ENCODE data around the gene NAA80. TPM values are rescaled to one million over a fixed set of nuclear protein-coding genes. Genes with fewer than 3 reads are reported as not detected.

NAA80 gene
- total and polyA plus RNA-seq, 10 of the 15 experiments (the other 5 are each of a cell fraction or from before 2014, with no cell fraction given), result 0.48 to 12.7 (median 6.7) TPM

- H3K4me3 ChIP-seq, result peak overlapping the region; percentile 96
- peaks cover 1 to 6% of the 10 kb centered on the region in 2 experiments for H3K36me3 ChIP-seq (ENCODE audit: control insufficient read depth in 2 of 2, insufficient read depth in 2 of 2, low read length in 1 of 2)
- no TSS peak for BruUV-seq (replicated peaks)
- H4K20me1 ChIP-seq (ENCODE audit: control insufficient read depth, insufficient read depth), result no peaks in the 10 kb centered on the region; the same call in 1 of the 2 replicates
- ATAC-seq (peak; percentile 83), DNase-seq (ENCODE audit: low read depth, low spot score) (peak; percentile 96), FAIRE-seq (peak; percentile 64)
- peak overlapping the region; percentile 92 for H3K27ac ChIP-seq (ENCODE audit: control insufficient read depth, insufficient read depth)
- H2AFZ ChIP-seq (ENCODE audit: control insufficient read depth, low read depth, low read length), result peak overlapping the region; percentile 78
- CTCF ChIA-PET, result interaction anchor here (0.6 to 10.5 kb wide), 10 partner anchors 8 to 665 kb away, joined by 3 to 72 read pairs (median 4); partner anchors contain the start of genes CYB561D2, HYAL2, NPRL2 and TUSC2
- H3K9ac ChIP-seq (ENCODE audit: control insufficient read depth, insufficient read depth, low read length), result peak overlapping the region; percentile 86
- POLR2A ChIA-PET, result interaction anchor here (0.6 to 7.0 kb wide), 27 partner anchors 9 to 285 kb away, joined by 3 to 84 read pairs (median 5); partner anchors contain the start of genes C3orf18, CISH, CYB561D2 and GNAI2
- SMC1A ChIA-PET (ENCODE audit: uncharacterized antibody, unreplicated experiment), result interaction anchor here (0.9 to 1.8 kb wide), 9 partner anchors 9 to 275 kb away, joined by 3 to 20 read pairs (median 4); partner anchors contain the start of genes CISH, GNAI2, HYAL2 and HYAL3
- intact Hi-C loops (cut with micrococcal nuclease; ENCODE audit: unreplicated experiment), result loop anchor here (5.0 kb wide), 2 partner anchors 40 to 100 kb away; partner anchors contain the start of genes GNAI2, HYAL3 and NAA80
- H3K9me3 ChIP-seq (replicated peaks; ENCODE audit: control insufficient read depth, insufficient read depth, low read length), result no peaks in the 10 kb centered on the region
- RAD21 ChIA-PET (ENCODE audit: unreplicated experiment), result interaction anchor here (0.8 to 2.7 kb wide), 17 partner anchors 10 to 1163 kb away, joined by 3 to 21 read pairs (median 3); partner anchors contain the start of genes CYB561D2, DCAF1, GNAI2 and HYAL2
- H3K4me2 ChIP-seq (ENCODE audit: control insufficient read depth, insufficient read depth), result peak overlapping the region; percentile 77
- no peaks in the 10 kb centered on the region for H3K27me3 ChIP-seq (replicated peaks in 1 of 2; ENCODE audit: control insufficient read depth in 2 of 2, insufficient read depth in 2 of 2, low read length in 1 of 2)
- peaks cover 76% of the 10 kb centered on the region for H3K79me2 ChIP-seq (ENCODE audit: control insufficient read depth, insufficient read depth, low read length)
- in situ Hi-C loops (cut with MboI), result loop anchor here (10.0 kb wide), 1 partner anchor 1057 kb away; the partner anchor contains the start of gene RBM15B
- H3K4me1 ChIP-seq (ENCODE audit: control insufficient read depth, insufficient read depth, low read length), result peaks cover 10% of the 10 kb centered on the region; the same call in 1 of the 2 replicates
- WGBS (ENCODE audit: insufficient coverage, insufficient replicate concordance, low lambda C conversion rate, missing lambda C conversion rate), result under 1% methylated on average over 73 of the region's 79 CpGs
- peak; percentile 13; the same call in 1 of the 2 replicates for TF ChIP-seq TAF1 (IDR thresholded peaks at IDR 0.05; ENCODE audit: borderline replicate concordance, low read depth, low read length)
- TF ChIP-seq LARP7 (IDR thresholded peaks at IDR 0.05), result peak; percentile 95
- no peak for TF ChIP-seq BCL3 (IDR thresholded peaks at IDR 0.05; ENCODE audit: borderline replicate concordance, insufficient read depth, low read depth, low read length, poor library complexity, severe bottlenecking)
- peak; percentile 48 for TF ChIP-seq NBN (IDR thresholded peaks at IDR 0.05)
- TF ChIP-seq EP300 (IDR thresholded peaks at IDR 0.05; ENCODE audit: borderline replicate concordance in 1 of 2, control insufficient read depth in 1 of 2, low read depth in 2 of 2, low read length in 2 of 2), result 0 out of 4 replicates have a peak, but pooled peaks of 1 of the 2 experiments have one; percentile 33
- TF ChIP-seq CBFB (IDR thresholded peaks at IDR 0.05; ENCODE audit: low read depth), result no peak
- TF ChIP-seq SIX5 (IDR thresholded peaks at IDR 0.05; ENCODE audit: low read depth, low read length, severe bottlenecking), result no peak
- no peak for TF ChIP-seq ZBTB11 (CRISPR knock-in tag; IDR thresholded peaks at IDR 0.05)
- no peak for TF ChIP-seq BCLAF1 (IDR thresholded peaks at IDR 0.05)
- TF ChIP-seq SRF (IDR thresholded peaks at IDR 0.05; ENCODE audit: low read depth in 2 of 2, low read length in 2 of 2), result no peak
- peak; percentile 56; the same call in 1 of the 2 replicates for TF ChIP-seq SMAD5 (IDR thresholded peaks at IDR 0.05; ENCODE audit: low read depth)
- TF ChIP-seq MEF2A (IDR thresholded peaks at IDR 0.05; ENCODE audit: insufficient read depth, low read depth, low read length), result no peak
- TF ChIP-seq PAX5 (IDR thresholded peaks at IDR 0.05; ENCODE audit: borderline replicate concordance, low read depth, low read length), result 0 out of 2 replicates have a peak, but pooled peaks have one; percentile 47
- TF ChIP-seq FOXK2 (IDR thresholded peaks at IDR 0.05), result no peak
These were observed 38.1 kb upstream of the NAA80 start for GRCh38 chr3:50337175-50337861.

Measured in GM12878 (cell line).